Left renal cortex interstitium (tissue), 4 donors: ENCODE measurements around the gene VDAC1. TPM values are rescaled to one million over a fixed set of nuclear protein-coding genes. Genes with fewer than 3 reads are reported as not detected.
"Not testable (repeated sequence)": the region's sequence is repeated elsewhere in the genome, so short reads cannot be mapped to it uniquely, and the experiment has no call there.

Experiments
- DNase-seq, 4 donors: peaks; one replicate each; pipeline ENCODE4 v3.0.0-alpha.2; 2013; ENCODE audit warnings: low read depth in 4 of 4, low spot score in 2 of 4, missing footprints in 1 of 4
- polyA plus RNA-seq, 4 donors: library from polyadenylated mRNA; unstranded; fragments of 120-200 nt; gene quantifications; one replicate each; pipeline ENCODE4 v1.2.1, GENCODE V29; 2013; ENCODE audit not compliant: insufficient read length in 4 of 4

The VDAC1 gene
- 100 to 1,000 TPM; 160 to 196 (median 183) TPM for polyA plus RNA-seq

DNA sequence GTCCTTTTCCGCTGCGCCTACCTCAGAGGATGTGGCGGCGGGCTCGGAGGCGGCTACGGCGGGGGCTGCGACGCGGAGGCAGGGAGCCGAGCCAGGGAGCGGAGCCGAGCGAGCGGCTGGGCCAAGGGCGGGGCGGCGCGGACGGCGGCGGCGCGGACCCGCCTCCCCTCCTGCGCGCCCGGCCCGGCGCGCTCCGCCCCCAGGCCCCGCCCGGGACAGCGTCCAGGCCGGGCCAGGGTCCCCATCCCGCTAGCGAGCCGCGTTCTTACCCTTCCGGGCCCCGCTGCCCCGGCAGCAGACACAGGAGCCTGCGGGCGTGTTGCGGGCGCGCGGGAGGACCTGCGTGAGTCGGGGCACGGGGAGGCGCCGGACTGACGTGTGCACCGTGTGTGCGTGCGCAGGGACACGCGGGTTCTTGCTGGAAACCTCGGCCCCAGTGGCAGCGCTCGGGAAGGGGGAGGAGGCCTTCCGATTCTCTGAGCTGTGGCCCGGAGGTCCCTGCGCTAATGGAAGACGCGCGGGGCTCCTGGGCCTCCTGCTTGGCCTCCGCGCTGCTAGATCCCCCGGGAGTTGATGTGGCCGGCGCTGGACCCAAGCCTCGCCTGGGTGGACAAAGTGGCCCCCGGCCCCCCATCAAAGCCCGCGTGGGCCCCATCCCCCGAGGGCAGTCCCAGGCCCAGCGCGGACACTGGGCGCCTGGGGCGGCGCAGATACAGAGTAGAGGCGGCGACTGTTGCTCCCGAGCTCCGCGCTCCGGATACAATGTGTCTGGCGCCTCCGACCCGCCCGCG, at the start of gene VDAC1:
Gene VDAC1 (minus strand): TSS at position 350 of the 791 bp plus-strand sequence. CDS start 11,963 bp downstream, outside the sequence.
- DNase-seq: peak; percentile 66 to 79 (median 72)

- DNase-seq: no peak
These were observed 49.1 kb upstream of the VDAC1 start for GRCh38 chr5:134053840-134054338.

GRCh38 chr5:134053314-134053839, 48.6 kb upstream of the VDAC1 start:
- no peak for DNase-seq

DNA sequence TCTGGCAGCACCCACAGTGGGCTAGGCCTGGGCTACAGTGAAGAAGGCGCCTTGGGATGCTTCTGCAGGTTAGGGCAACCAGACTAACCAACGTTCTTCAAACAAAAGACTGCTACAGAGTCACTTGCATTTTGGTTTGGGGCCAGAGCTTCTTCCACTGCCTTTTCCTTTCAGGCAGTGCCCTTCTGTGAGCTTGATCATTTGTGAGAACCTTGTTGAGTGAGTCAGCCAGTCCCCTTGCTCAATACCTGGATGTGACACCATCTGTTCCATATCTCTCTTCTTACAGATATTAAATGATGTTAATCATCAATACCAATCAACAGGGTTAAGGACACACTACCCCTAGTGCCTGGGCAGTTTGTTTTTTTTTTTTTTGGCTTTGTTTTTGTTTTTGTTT, 46.5 kb upstream of the VDAC1 start:
- DNase-seq: no peak

DNA sequence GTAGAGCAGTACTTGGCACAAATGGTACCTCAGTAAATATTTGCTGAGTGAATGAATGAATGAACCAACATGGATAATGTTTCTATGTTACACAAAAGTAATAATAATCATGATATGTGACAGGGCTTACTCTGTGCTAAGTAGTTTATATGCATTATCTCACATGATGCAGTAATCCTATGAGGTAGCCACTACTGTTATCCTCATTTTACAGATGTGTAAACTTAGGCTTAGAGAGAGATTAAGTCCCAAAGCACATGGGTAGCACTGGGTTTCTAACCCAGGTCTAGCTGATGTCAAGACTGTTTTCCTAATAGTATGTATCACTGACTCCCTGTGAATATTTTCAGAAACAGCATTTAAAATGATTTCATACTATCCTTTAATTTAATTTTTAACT, 44.1 kb upstream of the VDAC1 start:
- DNase-seq: no peak

DNA sequence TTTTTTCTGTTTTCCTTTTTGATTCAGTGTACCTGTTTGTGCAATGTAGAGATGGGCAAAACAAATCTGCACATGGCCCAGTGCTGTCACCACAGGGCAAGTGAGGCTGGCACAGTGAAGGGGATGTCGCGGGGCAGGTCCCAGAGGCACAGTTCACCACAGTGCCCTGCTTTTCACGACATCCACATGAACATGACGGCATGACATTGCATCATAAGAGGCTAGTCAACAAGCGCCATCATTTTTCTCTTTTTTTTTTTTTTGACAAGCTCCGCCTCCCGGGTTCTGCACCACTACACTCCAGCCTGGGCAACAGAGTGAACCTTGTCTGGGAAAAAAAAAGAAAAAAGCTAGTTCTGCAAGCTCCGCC, 42.9 kb upstream of the VDAC1 start:
- DNase-seq: no peak

- no peak for DNase-seq
These were observed 42.3 kb upstream of the VDAC1 start for GRCh38 chr5:134046801-134047686.

DNA sequence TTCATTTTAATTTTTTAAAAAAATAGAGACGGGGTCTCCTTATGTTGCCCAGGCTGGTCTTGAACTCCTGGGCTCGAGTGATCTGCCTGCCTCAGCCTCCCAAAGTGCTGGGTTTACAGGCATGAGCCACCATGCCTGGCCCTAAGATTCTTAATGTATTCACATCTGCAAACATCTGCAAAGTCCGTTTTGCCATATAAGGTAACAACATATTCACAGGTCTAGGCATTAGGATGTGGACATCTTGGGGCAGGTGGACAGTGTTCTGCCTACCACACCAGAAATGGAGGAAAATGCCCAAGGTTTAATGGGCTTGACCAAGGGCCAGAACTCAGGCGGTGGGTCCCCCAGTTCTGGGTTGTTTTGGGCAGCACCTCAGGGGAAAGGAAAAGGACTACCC, 41.6 kb upstream of the VDAC1 start:
- DNase-seq: no peak

DNA sequence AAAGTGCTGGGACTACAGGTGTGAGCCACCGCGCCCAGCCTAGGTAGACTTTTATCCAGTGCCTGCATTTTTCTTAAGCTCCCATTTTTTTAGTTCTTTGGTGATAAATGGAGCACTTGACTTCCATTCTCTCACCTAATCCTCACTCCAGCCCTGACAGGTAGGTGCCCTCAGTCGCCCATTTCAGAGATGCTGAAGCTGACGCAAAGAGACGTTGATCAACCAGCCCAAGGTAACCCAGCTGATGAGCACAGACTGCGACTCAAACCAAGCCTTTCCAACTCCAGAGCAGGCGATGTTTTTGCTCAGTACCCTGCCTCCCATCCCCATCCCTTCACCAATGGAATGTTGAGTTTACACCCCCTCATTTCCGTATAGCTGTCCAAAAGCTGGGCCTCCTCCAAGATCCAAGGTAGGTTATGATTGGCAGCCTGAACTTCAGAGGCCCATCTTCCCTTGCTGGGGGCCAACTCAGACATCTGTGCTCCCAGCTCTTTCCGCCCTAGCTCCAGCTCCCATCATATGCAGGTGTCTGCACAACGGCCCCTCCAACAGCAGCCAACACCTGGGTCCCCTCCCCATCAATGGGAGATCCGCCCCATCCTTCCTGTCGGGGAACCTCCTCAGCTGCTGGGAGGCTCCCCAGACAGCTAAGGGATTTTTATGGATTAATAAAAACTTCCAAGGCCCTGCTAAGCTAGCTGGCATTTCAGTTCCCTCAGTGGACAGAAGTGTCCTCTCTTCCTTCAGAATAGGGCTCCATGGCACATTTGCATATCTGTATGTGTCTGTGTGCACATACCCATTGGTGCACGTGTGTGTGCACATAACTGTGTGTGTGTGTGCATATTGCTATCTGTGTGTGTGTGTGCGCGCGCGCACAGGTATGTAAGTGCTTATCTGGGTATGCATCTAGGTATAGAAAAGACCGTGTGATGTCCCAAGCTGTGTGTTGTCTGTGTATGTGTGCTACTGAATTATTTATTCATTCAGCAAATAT, 39.3 kb upstream of the VDAC1 start:
- DNase-seq: no peak

GRCh38 chr5:134041570-134042411, 37.0 kb upstream of the VDAC1 start:
- no peak for DNase-seq

GRCh38 chr5:134038138-134038537, 33.4 kb upstream of the VDAC1 start:
- DNase-seq: no peak

DNA sequence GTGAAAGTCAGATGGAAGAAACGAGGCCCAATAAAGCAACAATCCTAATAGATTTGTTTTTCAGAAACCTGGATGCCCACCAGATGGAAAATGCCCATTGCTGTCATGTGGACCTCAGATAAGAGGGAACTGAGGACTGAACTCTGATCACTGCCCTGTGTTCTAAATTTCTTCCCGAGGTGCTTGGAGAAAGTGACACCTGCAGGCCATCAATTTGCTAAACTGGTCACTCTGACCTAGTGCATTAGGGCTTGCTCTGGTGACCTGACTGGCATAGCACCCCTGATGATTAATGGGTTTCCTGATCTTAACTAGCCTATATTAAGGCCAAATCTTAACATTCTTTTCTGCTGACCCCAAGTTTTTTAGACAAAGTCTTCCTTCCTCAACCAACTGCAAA, 32.4 kb upstream of the VDAC1 start:
- no peak for DNase-seq

- DNase-seq: no peak
These were observed 29.6 kb upstream of the VDAC1 start for GRCh38 chr5:134034326-134034725.

DNA sequence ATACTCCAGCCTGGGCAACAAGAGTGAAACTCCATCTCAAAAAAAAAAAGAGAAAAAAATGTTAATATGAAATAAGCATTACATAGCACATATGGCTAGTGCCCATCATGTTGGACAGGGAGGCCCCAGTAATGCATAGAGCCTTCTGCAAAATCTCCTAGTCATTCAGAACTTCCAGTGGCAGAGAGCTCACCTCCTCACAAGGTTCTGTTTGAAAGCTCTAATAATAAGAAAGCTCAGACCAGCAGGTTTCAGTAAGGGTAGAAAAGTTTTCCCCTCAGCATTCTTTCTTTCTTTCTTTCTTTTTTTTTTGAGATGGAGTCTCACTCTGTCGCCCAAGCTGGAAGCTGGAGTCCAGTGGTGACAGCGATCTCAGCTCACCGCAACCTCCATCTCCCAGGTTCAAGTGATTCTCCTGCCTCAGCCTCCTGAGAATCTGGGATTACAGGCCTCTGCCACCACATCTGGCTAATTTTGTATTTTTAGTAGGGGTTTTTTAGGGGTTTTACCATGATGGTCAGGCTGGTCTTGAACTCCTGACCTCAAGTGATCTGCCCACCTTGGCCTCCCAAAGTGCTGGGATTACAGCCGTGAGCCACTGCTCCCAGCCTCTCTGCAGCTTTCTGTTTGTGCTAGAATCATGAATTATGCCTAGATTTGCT, 25.7 kb upstream of the VDAC1 start:
- DNase-seq: not testable (repeated sequence)

DNA sequence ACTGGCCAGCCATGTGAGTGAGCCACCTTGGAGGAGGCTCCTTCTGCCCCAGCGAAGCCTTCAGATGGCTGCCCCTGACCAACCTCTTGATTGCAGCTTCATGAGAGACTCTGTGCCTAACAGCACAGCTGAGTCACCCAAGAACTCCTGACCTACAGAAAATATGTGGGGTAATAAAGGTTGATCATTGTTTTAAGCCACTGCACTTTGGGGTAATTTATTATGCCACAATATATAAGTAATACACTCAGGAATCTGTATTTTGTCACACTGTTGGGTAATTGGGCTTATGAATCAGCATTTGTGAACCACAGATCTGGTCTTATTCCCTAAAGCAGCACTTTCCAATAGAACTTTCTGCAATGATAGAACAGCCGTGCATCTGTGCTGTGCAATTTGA, 24.4 kb upstream of the VDAC1 start:
- no peak for DNase-seq

DNA sequence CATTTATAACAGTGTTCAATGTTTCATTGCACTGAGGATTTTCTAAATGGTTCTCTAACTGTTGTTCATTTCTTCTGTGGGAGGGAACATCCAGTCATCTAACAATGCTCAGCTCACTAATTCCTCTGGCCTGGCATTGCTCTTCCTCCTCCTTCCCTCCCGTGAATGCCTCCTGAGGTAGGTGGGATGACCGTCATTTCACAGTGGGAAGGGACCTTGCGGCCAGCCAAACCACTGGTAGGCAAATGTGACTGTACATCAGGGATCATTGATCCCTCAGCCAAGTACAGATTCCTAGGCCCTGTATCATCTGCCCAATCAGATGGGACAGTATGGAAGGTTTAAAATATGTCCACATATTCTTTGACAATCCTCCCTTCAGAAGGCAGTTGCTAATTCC, 23.7 kb upstream of the VDAC1 start:
- DNase-seq: no peak

GRCh38 chr5:134027288-134027615, 22.5 kb upstream of the VDAC1 start:
- no peak for DNase-seq

DNA sequence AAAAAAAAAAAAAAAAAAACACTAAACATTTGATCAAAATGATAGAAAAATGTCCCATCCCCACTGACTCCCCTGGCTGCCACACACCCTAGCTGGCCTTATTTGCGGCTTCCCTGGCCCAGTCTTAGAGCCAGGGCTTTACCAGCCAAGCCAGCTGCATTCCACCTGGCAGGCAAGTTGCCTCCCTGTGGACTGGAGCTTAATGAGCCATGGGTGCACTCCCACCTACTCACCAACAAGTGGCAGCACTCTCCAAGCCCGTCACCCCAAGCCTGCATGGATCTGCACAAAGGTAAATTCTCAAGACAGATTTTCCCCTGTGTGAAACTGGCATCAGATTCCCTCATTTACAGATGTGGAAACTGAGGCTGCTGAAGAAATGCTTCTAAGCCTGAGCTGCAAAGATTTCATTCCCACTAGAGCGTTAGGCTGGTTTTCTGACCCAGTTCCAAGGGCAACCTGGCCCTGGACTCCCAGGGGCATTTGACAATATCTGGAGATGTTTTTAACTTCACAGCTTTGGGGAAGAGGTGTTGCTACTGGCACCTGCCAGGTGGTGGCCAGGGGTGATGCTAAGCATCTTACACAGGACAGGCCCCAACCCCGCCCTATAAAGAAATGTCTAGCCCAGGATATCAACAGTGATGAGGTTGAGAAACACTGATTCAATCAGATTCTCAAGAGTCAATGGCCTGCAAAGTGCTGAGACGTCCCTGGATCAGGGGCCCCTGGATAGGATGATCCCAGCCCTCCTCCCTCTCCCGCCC, 21.9 kb upstream of the VDAC1 start:
- peak; percentile 21 to 65 (median 32) for DNase-seq
